Kidney epithelial cell (primary cell): ENCODE data around the gene RPL38. TPM values are rescaled to one million over a fixed set of nuclear protein-coding genes. Genes with fewer than 3 reads are reported as not detected.

Experiments used
- DNase-seq: peaks from one replicate; pipeline ENCODE4 v3.0.0-alpha.2; 2010; ENCODE audit warnings: low read depth
- H3K27me3 ChIP-seq: 2 replicates; pipeline ENCODE4 v1.6.0; 2011; ENCODE audit warnings: low read length; ENCODE audit not compliant: control insufficient read depth, insufficient read depth
- H3K36me3 ChIP-seq: 2 replicates; pipeline ENCODE4 v1.5.1; 2011; ENCODE audit warnings: low read length; ENCODE audit not compliant: control insufficient read depth, insufficient read depth
- H3K4me3 ChIP-seq: 2 replicates; pipeline ENCODE4 v1.5.1; 2011; ENCODE audit warnings: low read depth, mild to moderate bottlenecking, control low read depth, low read length
- CTCF ChIP-seq: IDR thresholded peaks from 2 replicates; pipeline ENCODE4 v1.5.1; 2011; ENCODE audit warnings: mild to moderate bottlenecking, moderate library complexity, low read length, control low read depth, inconsistent platforms; ENCODE audit not compliant: insufficient read depth, poor library complexity, severe bottlenecking
- total RNA-seq: library from RNA; depleted of rRNA; stranded (reverse); fragments of >200 nt; gene quantifications from 2 replicates; pipeline ENCODE4 v1.2.3, GENCODE V29; 2015

RPL38 gene
- total RNA-seq, 1 donor from 2014 or later = 487 TPM

- DNase-seq = no peak
- TF ChIP-seq CTCF = no peak
- Histone ChIP-seq H3K36me3 (no peaks in the 10 kb centered on the region), H3K4me3 (no peak overlapping the region), H3K27me3 (no peaks in the 10 kb centered on the region)
Measured at GRCh38 chr17:74159226-74159840, 44.1 kb upstream of the RPL38 start.

- TF ChIP-seq CTCF = no peak
- no peak for DNase-seq
- H3K27me3 ChIP-seq = no peaks in the 10 kb centered on the region
- no peaks in the 10 kb centered on the region for H3K36me3 ChIP-seq
- no peak overlapping the region for H3K4me3 ChIP-seq
Measured at GRCh38 chr17:74160656-74161502, 42.6 kb upstream of the RPL38 start.

- Histone ChIP-seq H3K4me3 (no peak overlapping the region), H3K27me3 (no peaks in the 10 kb centered on the region), H3K36me3 (no peaks in the 10 kb centered on the region)
- DNase-seq = no peak
- no peak for TF ChIP-seq CTCF
Measured at GRCh38 chr17:74161503-74161875, 42.0 kb upstream of the RPL38 start.

- TF ChIP-seq CTCF = no peak
- no peak for DNase-seq
- no peak overlapping the region for H3K4me3 ChIP-seq
- no peaks in the 10 kb centered on the region for H3K36me3 ChIP-seq
- no peaks in the 10 kb centered on the region for H3K27me3 ChIP-seq
Measured at GRCh38 chr17:74163271-74163821, 40.1 kb upstream of the RPL38 start.

- H3K4me3 ChIP-seq = no peak overlapping the region
- DNase-seq = no peak
- no peaks in the 10 kb centered on the region for H3K36me3 ChIP-seq
- no peaks in the 10 kb centered on the region for H3K27me3 ChIP-seq
- TF ChIP-seq CTCF = no peak
Measured at GRCh38 chr17:74163836-74164235, 39.6 kb upstream of the RPL38 start.
